Fibroblast of lung (primary cell): ENCODE data around the gene ITFG1.

Experiments used
- EZH2 ChIP-seq: IDR thresholded peaks from 2 replicates; pipeline ENCODE4 v1.5.1; 2012; ENCODE audit warnings: low read length, control low read depth, mild to moderate bottlenecking; ENCODE audit errors: missing control alignments
- TF ChIP-seq, protein P1 (sequence below), 2 donors: IDR thresholded peaks in 1 of 2; conservative IDR thresholded peaks in 1 of 2; 1 replicate in 1 of 2; 2 replicates in 1 of 2; pipeline ENCODE4 v1.5.1; 2011 to 2012; ENCODE audit warnings: low read length in 2 of 2, control low read depth in 1 of 2, inconsistent platforms in 1 of 2, low read depth in 1 of 2, mild to moderate bottlenecking in 1 of 2

DNA sequence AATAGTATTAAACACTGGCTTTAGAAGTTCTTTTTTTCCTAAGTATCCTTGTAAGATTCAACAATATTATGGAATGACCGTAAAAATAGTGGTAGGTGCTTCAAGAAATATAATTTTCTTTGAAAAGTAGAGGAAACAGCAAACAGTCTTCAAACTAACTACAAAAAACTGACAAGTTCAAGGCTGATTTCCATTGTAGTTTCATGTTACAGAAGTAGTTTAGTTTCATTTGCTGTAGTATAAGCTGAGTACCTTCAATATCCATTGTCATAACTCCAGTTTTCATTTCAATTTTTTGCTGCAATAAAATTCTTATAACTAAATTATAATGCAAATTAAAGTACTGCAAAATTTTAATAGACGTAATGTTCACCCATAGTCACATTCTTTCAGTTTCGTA, 19.5 kb upstream of the ITFG1 start:
- TF ChIP-seq, protein P1, sequence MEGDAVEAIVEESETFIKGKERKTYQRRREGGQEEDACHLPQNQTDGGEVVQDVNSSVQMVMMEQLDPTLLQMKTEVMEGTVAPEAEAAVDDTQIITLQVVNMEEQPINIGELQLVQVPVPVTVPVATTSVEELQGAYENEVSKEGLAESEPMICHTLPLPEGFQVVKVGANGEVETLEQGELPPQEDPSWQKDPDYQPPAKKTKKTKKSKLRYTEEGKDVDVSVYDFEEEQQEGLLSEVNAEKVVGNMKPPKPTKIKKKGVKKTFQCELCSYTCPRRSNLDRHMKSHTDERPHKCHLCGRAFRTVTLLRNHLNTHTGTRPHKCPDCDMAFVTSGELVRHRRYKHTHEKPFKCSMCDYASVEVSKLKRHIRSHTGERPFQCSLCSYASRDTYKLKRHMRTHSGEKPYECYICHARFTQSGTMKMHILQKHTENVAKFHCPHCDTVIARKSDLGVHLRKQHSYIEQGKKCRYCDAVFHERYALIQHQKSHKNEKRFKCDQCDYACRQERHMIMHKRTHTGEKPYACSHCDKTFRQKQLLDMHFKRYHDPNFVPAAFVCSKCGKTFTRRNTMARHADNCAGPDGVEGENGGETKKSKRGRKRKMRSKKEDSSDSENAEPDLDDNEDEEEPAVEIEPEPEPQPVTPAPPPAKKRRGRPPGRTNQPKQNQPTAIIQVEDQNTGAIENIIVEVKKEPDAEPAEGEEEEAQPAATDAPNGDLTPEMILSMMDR (conservative IDR thresholded peaks at IDR 0.05 in 1 of 2, IDR thresholded peaks at IDR 0.05 in 1 of 2; ENCODE audit: low read depth in 1 of 2, low read length in 2 of 2): no peak
- TF ChIP-seq EZH2: no peak
